ENCODE measurements around the gene STK32B.

The STK32B gene

DNA sequence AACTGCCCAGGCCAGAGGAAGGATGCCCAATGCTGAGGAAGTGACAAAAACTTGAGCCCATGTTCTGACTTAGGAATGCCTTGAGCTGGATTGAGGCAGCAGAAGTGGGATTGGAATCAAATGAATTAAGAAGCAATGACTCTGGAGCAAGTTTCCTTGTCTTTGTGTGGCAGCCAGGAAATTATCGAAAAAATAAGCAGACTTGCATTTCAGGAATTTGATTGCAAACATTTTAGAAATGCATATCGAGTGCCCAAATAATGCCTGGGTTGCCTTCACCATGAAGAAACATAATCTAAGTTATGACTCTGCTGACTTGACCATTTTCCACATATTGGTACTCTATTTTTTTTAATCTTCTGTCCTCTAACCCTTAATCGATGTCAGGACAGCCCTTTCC, 41.5 kb upstream of the STK32B start:
- TF ChIP-seq, protein P1, sequence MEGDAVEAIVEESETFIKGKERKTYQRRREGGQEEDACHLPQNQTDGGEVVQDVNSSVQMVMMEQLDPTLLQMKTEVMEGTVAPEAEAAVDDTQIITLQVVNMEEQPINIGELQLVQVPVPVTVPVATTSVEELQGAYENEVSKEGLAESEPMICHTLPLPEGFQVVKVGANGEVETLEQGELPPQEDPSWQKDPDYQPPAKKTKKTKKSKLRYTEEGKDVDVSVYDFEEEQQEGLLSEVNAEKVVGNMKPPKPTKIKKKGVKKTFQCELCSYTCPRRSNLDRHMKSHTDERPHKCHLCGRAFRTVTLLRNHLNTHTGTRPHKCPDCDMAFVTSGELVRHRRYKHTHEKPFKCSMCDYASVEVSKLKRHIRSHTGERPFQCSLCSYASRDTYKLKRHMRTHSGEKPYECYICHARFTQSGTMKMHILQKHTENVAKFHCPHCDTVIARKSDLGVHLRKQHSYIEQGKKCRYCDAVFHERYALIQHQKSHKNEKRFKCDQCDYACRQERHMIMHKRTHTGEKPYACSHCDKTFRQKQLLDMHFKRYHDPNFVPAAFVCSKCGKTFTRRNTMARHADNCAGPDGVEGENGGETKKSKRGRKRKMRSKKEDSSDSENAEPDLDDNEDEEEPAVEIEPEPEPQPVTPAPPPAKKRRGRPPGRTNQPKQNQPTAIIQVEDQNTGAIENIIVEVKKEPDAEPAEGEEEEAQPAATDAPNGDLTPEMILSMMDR (IDR thresholded peaks at IDR 0.05): no peak
- Histone ChIP-seq H3K9ac (no peak overlapping the region), H3K4me1 (no peaks in the 10 kb centered on the region), H3K4me3 (ENCODE audit: low read depth, low read length) (no peak overlapping the region), H3K36me3 (ENCODE audit: control insufficient read depth, insufficient read depth, low read length) (no peaks in the 10 kb centered on the region), H3K27me3 (ENCODE audit: control insufficient read depth, insufficient read depth, low read length) (no peaks in the 10 kb centered on the region), H2AFZ (no peak overlapping the region), H3K4me2 (ENCODE audit: low read length) (no peak overlapping the region), H3K79me2 (no peaks in the 10 kb centered on the region), H3K9me3 (ENCODE audit: control insufficient read depth, low read length) (no peaks in the 10 kb centered on the region), H3K27ac (no peak overlapping the region)

DNA sequence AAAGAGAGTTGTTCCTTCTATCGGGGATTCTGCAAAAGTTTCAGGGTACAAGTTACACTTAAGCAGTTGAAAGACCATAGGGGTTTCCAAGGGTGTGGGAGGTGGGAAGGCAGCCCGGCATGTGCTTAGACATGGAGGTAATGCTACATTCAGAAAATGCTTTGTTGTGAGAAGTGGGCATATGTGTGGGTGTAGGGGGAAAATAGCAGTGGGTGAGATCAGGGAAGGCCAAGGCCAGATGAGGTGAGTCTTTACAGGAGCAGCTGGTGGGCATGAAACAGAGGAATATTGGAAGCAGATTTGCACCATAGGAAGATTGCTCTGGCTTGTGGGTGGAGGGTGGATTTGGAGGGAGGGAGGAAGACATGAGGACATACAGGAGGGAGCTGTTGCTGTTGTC, 40.3 kb upstream of the STK32B start:
- Histone ChIP-seq H3K79me2 (no peaks in the 10 kb centered on the region), H3K4me2 (ENCODE audit: low read length) (no peak overlapping the region), H3K9me3 (ENCODE audit: control insufficient read depth, low read length) (no peaks in the 10 kb centered on the region), H3K4me3 (ENCODE audit: low read depth, low read length) (no peak overlapping the region), H3K27ac (no peak overlapping the region), H3K9ac (no peak overlapping the region), H3K4me1 (no peaks in the 10 kb centered on the region), H3K27me3 (ENCODE audit: control insufficient read depth, insufficient read depth, low read length) (no peaks in the 10 kb centered on the region), H3K36me3 (ENCODE audit: control insufficient read depth, insufficient read depth, low read length) (no peaks in the 10 kb centered on the region), H2AFZ (no peak overlapping the region)
- TF ChIP-seq, protein P1 (IDR thresholded peaks at IDR 0.05): no peak

- Histone ChIP-seq H3K4me2 (ENCODE audit: low read length) (no peak overlapping the region), H3K4me1 (no peaks in the 10 kb centered on the region), H3K36me3 (ENCODE audit: control insufficient read depth, insufficient read depth, low read length) (no peaks in the 10 kb centered on the region), H3K9me3 (ENCODE audit: control insufficient read depth, low read length) (no peaks in the 10 kb centered on the region), H3K27me3 (ENCODE audit: control insufficient read depth, insufficient read depth, low read length) (no peaks in the 10 kb centered on the region), H3K4me3 (ENCODE audit: low read depth, low read length) (no peak overlapping the region), H3K79me2 (no peaks in the 10 kb centered on the region), H3K27ac (no peak overlapping the region), H3K9ac (no peak overlapping the region), H2AFZ (no peak overlapping the region)
- TF ChIP-seq, protein P1 (IDR thresholded peaks at IDR 0.05): no peak
Measured at GRCh38 chr4:5012244-5012898, 38.9 kb upstream of the STK32B start.

GRCh38 chr4:5012958-5013357, 38.3 kb upstream of the STK32B start:
- no peak overlapping the region for H3K4me2 ChIP-seq (ENCODE audit: low read length)
- no peaks in the 10 kb centered on the region for H3K4me1 ChIP-seq
- no peaks in the 10 kb centered on the region for H3K27me3 ChIP-seq (ENCODE audit: control insufficient read depth, insufficient read depth, low read length)
- H3K79me2 ChIP-seq: no peaks in the 10 kb centered on the region
- H2AFZ ChIP-seq: no peak overlapping the region
- H3K9ac ChIP-seq: no peak overlapping the region
- H3K27ac ChIP-seq: no peak overlapping the region
- TF ChIP-seq, protein P1 (IDR thresholded peaks at IDR 0.05): no peak
- no peaks in the 10 kb centered on the region for H3K36me3 ChIP-seq (ENCODE audit: control insufficient read depth, insufficient read depth, low read length)
- no peak overlapping the region for H3K4me3 ChIP-seq (ENCODE audit: low read depth, low read length)
- H3K9me3 ChIP-seq (ENCODE audit: control insufficient read depth, low read length): no peaks in the 10 kb centered on the region

GRCh38 chr4:5014007-5014682, 37.1 kb upstream of the STK32B start:
- Histone ChIP-seq H3K27me3 (ENCODE audit: control insufficient read depth, insufficient read depth, low read length) (no peaks in the 10 kb centered on the region), H3K4me1 (no peaks in the 10 kb centered on the region), H2AFZ (no peak overlapping the region), H3K9me3 (ENCODE audit: control insufficient read depth, low read length) (no peaks in the 10 kb centered on the region), H3K4me3 (ENCODE audit: low read depth, low read length) (no peak overlapping the region), H3K9ac (no peak overlapping the region), H3K27ac (no peak overlapping the region), H3K4me2 (ENCODE audit: low read length) (no peak overlapping the region), H3K79me2 (no peaks in the 10 kb centered on the region), H3K36me3 (ENCODE audit: control insufficient read depth, insufficient read depth, low read length) (no peaks in the 10 kb centered on the region)
- TF ChIP-seq, protein P1 (IDR thresholded peaks at IDR 0.05): no peak
